WERI-Rb-1 (cell line): ENCODE results near the gene IL12RB2.

Experiments used
- DNase-seq: peaks from one replicate; pipeline ENCODE4 v3.0.0-alpha.2; 2020
- H3K27ac ChIP-seq: fragments of 250-450 bp; sonication (Bioruptor Pico); 2 replicates; pipeline ENCODE4 v1.5.1; 2020; ENCODE audit warnings: mild to moderate bottlenecking, moderate library complexity
- H3K27me3 ChIP-seq: fragments of 250-450 bp; sonication (Bioruptor Pico); 2 replicates; pipeline ENCODE4 v1.5.1; 2021; ENCODE audit warnings: mild to moderate bottlenecking, low read depth, moderate library complexity; ENCODE audit not compliant: insufficient read depth, severe bottlenecking
- H3K36me3 ChIP-seq: fragments of 250-450 bp; sonication (Bioruptor Pico); 2 replicates; pipeline ENCODE4 v1.5.1; 2020; ENCODE audit warnings: mild to moderate bottlenecking, moderate library complexity
- H3K4me3 ChIP-seq: 2 replicates; pipeline ENCODE4 v1.5.1; 2011; ENCODE audit warnings: low read depth, mild to moderate bottlenecking, control low read depth, low read length
- H3K9me3 ChIP-seq: fragments of 250-450 bp; sonication (Bioruptor Pico); 2 replicates; pipeline ENCODE4 v1.5.1; 2021; ENCODE audit warnings: mild to moderate bottlenecking, moderate library complexity; ENCODE audit not compliant: severe bottlenecking
- TF ChIP-seq, protein P1 (sequence below): IDR thresholded peaks from 2 replicates; pipeline ENCODE4 v1.5.1; 2011; ENCODE audit warnings: low read depth, mild to moderate bottlenecking, control low read depth, inconsistent platforms, low read length

The IL12RB2 gene

GRCh38 chr1:67418839-67419586 lies 111.3 kb downstream of the IL12RB2 start:
- H3K4me3 ChIP-seq: no peak overlapping the region
- TF ChIP-seq, protein P1, sequence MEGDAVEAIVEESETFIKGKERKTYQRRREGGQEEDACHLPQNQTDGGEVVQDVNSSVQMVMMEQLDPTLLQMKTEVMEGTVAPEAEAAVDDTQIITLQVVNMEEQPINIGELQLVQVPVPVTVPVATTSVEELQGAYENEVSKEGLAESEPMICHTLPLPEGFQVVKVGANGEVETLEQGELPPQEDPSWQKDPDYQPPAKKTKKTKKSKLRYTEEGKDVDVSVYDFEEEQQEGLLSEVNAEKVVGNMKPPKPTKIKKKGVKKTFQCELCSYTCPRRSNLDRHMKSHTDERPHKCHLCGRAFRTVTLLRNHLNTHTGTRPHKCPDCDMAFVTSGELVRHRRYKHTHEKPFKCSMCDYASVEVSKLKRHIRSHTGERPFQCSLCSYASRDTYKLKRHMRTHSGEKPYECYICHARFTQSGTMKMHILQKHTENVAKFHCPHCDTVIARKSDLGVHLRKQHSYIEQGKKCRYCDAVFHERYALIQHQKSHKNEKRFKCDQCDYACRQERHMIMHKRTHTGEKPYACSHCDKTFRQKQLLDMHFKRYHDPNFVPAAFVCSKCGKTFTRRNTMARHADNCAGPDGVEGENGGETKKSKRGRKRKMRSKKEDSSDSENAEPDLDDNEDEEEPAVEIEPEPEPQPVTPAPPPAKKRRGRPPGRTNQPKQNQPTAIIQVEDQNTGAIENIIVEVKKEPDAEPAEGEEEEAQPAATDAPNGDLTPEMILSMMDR: no peak
- no peaks in the 10 kb centered on the region for H3K9me3 ChIP-seq
- DNase-seq: no peak
- no peaks in the 10 kb centered on the region for H3K27me3 ChIP-seq
- no peak overlapping the region for H3K27ac ChIP-seq
- peaks cover 99% of the 10 kb centered on the region for H3K36me3 ChIP-seq

GRCh38 chr1:67420835-67421492 lies 113.3 kb downstream of the IL12RB2 start:
- H3K9me3 ChIP-seq: no peaks in the 10 kb centered on the region
- H3K4me3 ChIP-seq: no peak overlapping the region
- no peak overlapping the region for H3K27ac ChIP-seq
- no peak for DNase-seq
- TF ChIP-seq, protein P1: no peak
- H3K36me3 ChIP-seq: peaks cover 99% of the 10 kb centered on the region
- no peaks in the 10 kb centered on the region for H3K27me3 ChIP-seq

DNA sequence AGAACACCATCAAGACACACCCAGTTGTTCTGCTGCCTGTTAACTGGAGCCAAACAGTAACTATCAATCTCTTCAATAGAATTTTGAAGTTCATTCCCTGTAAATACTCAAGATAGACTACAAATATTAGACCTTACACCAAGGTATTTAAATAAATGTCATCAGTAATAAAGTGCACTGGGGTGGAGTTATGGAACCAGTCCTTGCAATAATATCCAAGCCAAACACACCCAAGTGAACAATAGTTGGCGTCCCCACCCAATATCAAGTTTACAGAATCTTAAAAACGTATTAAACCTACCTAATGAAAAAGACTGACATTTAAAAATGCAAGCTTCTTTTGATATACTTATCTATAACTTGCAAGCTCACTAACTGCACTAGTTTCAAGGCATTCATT lies 119.8 kb downstream of the IL12RB2 start:
- no peak overlapping the region for H3K27ac ChIP-seq
- H3K4me3 ChIP-seq: peak overlapping the region; percentile 70
- TF ChIP-seq, protein P1: no peak
- no peaks in the 10 kb centered on the region for H3K9me3 ChIP-seq
- no peaks in the 10 kb centered on the region for H3K27me3 ChIP-seq
- no peak for DNase-seq
- H3K36me3 ChIP-seq: peaks cover 68% of the 10 kb centered on the region

GRCh38 chr1:67427947-67428346 lies 120.3 kb downstream of the IL12RB2 start:
- Histone ChIP-seq H3K9me3 (no peaks in the 10 kb centered on the region), H3K36me3 (peaks cover 64% of the 10 kb centered on the region)

DNA sequence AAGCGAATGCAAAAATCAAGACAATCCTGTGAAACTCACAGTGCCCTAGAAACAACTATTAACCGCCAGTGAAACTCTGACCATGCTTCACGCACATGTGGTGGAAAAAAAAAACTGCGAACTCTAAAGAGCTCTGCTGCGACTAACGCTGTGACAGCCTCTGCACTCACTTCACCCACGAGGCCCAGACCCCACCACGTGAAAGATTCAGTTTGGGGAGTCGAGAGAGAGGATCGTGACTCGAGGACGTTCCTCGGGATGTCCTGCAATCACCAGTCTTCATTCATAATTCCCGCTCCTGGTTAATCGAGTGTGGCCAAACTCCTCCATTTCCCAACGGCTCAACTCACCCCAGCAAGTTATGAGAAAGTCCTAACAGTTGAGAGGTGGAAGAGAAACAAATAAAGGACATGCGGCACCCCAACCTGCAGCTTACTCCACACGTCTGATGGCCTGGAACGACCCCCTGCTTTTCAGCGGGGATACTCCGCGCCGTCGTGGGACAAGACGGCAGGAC lies 121.4 kb downstream of the IL12RB2 start:
- Histone ChIP-seq H3K9me3 (no peaks in the 10 kb centered on the region), H3K27ac (peak overlapping the region; percentile 89), H3K4me3 (peak overlapping the region; percentile 70), H3K27me3 (no peaks in the 10 kb centered on the region), H3K36me3 (peaks cover 52% of the 10 kb centered on the region)
- TF ChIP-seq, protein P1: no peak
- DNase-seq: no peak

More at GRCh38 chr1:67427947-67428346, 120.3 kb downstream of the IL12RB2 start:
- DNase-seq: no peak
- Histone ChIP-seq H3K27me3 (no peaks in the 10 kb centered on the region), H3K4me3 (peak overlapping the region; percentile 70), H3K27ac (no peak overlapping the region)
- TF ChIP-seq, protein P1: no peak
